SU-DHL-6 (cell line): ENCODE measurements around the gene HAGHL.

Experiments
- EZH2phosphoT487 ChIP-seq: fragments of 200-600 bp; sonication (generic), shearing (Covaris generic); conservative IDR thresholded peaks from 2 replicates; pipeline ENCODE4 v1.6.1; 2018; ENCODE audit warnings: mild to moderate bottlenecking, antibody characterized with exemption, low read length, moderate library complexity, mixed read lengths
- TF ChIP-seq, protein P1 (sequence below): fragments of 200-600 bp; sonication (generic); IDR thresholded peaks from one replicate; pipeline ENCODE4 v1.5.1; 2017; ENCODE audit warnings: antibody characterized with exemption, mild to moderate bottlenecking, low read length, moderate library complexity; ENCODE audit not compliant: insufficient read depth, poor library complexity, severe bottlenecking

DNA sequence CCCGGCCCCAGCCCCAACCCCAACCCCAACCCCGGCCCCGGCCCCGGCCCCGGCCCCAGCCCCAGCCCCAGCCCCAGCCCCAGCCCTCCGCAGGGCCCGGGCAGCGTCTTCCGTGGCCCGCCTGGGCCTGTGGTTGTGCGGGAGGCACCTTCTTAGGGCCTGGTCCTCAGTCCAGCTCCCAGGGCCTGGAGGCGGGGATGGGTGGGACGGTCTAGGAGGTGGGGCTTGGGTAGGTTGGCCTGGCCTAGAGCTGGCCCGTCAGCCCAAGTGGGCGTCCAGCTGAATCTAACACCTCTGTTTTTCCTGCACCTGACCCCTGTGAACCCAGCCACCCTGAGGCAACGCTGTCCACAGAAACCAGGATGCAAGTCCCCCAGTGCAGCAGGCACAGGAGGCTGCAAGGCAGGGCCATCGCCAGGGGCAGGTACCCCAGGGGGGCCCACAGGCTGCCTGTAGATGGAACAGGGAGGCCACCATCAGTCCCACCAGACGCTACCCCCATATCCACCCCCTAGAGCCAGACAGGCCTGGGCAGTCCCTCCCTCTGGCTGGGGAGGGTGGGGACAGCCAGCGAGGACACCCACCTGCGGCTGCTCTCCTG lies 42.4 kb downstream of the HAGHL start:
- TF ChIP-seq, protein P1, sequence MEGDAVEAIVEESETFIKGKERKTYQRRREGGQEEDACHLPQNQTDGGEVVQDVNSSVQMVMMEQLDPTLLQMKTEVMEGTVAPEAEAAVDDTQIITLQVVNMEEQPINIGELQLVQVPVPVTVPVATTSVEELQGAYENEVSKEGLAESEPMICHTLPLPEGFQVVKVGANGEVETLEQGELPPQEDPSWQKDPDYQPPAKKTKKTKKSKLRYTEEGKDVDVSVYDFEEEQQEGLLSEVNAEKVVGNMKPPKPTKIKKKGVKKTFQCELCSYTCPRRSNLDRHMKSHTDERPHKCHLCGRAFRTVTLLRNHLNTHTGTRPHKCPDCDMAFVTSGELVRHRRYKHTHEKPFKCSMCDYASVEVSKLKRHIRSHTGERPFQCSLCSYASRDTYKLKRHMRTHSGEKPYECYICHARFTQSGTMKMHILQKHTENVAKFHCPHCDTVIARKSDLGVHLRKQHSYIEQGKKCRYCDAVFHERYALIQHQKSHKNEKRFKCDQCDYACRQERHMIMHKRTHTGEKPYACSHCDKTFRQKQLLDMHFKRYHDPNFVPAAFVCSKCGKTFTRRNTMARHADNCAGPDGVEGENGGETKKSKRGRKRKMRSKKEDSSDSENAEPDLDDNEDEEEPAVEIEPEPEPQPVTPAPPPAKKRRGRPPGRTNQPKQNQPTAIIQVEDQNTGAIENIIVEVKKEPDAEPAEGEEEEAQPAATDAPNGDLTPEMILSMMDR = no peak
- TF ChIP-seq EZH2phosphoT487 = no peak
